H7 (cell line): ENCODE data around the gene PGLYRP4. TPM values are rescaled to one million over a fixed set of nuclear protein-coding genes. Genes with fewer than 3 reads are reported as not detected.

Experiments
- DNase-seq: peaks from one replicate; pipeline ENCODE4 v3.0.0; 2012
- H3K27me3 ChIP-seq: 2 replicates; pipeline ENCODE4 v1.6.0; 2011; ENCODE audit warnings: mild to moderate bottlenecking, low read length; ENCODE audit not compliant: control insufficient read depth, insufficient read depth
- H3K36me3 ChIP-seq: replicated peaks from 2 replicates; pipeline ENCODE4 v1.5.1; 2011; ENCODE audit warnings: low read length; ENCODE audit not compliant: control insufficient read depth, insufficient read depth
- H3K4me3 ChIP-seq: 2 replicates; pipeline ENCODE4 v1.5.1; 2011; ENCODE audit warnings: low read depth, mild to moderate bottlenecking, control low read depth, low read length, moderate library complexity; ENCODE audit not compliant: insufficient read depth
- total RNA-seq: library from RNA; depleted of rRNA; stranded (reverse); fragments of >200 nt; shearing (Covaris generic); gene quantifications from 2 replicates; pipeline ENCODE4 v1.2.3, GENCODE V29; 2014

Gene PGLYRP4
- total RNA-seq, 1 experiment from 2014 or later, result not detected

DNA sequence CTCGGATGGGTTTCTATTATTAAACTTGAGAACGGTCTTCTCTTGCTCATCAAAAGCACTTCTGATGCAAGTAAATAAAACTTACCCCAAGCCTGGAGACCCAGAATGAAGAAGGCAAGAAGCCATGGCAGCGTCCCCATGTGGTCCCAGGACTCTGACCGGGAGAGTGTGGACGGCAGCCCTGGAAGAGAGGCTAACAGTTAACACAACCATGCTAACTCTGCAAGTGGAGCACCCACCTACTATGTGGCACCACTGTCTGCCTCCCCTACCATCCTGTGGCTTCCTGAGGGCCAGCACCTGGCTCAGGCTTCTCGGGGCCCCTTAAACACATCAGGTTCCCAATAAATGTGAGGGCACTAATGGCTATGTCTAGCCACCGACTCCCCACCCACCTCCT is 38.1 kb downstream of the PGLYRP4 start:
- no peaks in the 10 kb centered on the region for H3K36me3 ChIP-seq
- H3K27me3 ChIP-seq, result no peaks in the 10 kb centered on the region
- no peak overlapping the region for H3K4me3 ChIP-seq
- no peak for DNase-seq

DNA sequence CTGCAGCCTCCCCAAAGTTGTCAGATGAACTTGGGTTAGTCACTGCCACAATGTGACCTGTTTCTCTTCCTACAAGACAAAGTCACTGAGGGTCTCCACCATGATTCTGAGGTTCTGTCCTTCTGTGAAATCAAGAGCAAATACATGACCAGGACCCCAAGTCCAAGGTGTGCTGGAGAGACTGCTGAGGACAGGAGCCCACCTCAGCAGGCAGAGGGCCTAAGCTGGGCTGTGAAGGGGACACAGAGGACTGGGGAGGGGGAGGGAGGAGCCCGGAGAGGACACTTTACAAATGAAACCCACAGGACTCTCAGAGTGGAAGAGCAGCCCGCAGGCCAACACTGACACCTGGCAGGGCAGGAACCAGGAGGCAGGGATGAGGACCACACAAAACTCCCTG is 39.2 kb downstream of the PGLYRP4 start:
- DNase-seq, result no peak
- Histone ChIP-seq H3K4me3 (no peak overlapping the region), H3K27me3 (no peaks in the 10 kb centered on the region)

DNA sequence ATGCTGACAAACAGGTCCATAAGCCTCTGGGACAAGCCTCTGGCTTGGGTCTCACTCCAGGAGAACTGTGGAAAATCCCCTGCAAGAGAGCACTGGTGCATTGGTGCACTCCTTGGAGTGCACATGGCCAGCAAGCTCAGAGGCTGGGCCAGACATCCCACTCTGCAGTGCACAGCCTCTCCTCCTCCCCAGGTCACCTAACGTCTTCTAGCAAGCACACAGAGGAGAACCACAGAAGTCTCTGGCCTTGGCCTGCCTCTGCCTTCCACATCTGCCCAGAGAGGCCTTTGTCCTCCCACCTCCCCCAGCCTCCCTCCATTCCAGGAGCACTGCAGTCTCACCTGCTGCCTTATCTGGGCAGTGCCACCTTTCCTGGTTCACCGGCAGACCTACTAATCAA is 40.1 kb downstream of the PGLYRP4 start:
- no peaks in the 10 kb centered on the region for H3K36me3 ChIP-seq
- no peak for DNase-seq
- no peak overlapping the region for H3K4me3 ChIP-seq
- H3K27me3 ChIP-seq, result no peaks in the 10 kb centered on the region

More for the DNA sequence above, 39.2 kb downstream of the PGLYRP4 start:
- H3K36me3 ChIP-seq, result no peaks in the 10 kb centered on the region

DNA sequence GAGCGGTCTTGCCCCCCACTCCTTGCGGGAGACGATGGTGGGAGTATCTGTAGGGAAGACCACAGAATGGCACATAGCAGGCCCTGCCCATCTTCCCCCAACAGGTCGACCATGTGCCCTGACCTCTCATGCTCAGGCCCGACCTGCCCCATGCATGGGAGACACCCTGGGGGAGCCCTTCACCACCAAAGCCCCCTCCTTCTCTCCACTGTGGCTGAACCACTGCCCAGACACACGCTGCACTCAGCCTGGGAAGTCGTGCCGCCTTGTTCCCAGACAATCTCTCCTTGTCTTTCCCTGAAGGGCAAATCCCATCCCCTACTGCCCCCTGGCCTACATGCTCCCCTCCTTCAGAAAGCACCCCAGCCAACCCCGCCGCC is 41.4 kb downstream of the PGLYRP4 start:
- DNase-seq, result no peak
- Histone ChIP-seq H3K27me3 (no peaks in the 10 kb centered on the region), H3K4me3 (no peak overlapping the region), H3K36me3 (no peaks in the 10 kb centered on the region)

DNA sequence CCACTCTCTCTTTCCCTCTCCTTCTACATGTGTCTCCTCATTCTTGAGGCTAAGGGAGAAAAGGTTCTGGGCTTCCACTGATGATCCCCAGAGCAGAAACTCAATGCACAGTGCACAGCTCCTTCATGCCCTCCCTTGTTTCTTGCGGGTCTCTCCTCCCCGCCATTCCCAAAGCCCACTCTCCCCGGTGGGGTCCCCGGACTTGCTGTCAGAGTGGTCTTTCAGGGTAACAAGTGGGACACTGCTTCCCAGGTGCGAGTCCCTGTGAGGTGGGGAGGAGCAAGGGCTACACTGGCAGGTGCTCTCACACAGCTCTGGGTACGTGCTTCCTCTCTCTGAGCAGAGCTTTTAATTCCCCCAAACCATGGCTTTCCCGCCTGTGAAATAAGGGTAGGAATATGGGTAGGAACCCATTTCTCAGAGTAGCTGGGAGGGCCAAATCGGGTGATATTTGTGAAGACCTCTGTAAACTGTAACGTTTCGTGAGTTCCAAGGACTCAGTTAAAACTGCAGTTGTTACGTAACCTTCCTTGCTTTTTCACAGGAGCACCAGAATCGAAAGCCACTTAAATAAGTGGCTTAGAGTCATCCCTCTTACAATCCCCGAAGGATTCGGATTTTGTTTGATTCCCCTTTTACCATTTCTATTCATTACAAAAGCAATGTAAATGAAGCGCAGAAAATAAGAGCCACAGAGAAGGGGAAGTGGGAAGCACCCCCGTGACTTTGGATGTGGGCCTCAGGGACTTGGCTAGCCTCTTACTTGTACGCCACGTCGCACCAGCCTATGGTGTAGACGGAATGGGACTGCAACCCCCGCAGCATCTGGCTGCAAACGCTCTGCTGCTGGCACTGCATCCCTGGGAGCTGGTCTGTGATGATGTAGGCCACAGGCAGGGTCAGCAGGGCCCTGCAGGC is 42.1 kb downstream of the PGLYRP4 start:
- H3K4me3 ChIP-seq, result no peak overlapping the region
- DNase-seq, result peak; percentile 27
- H3K36me3 ChIP-seq, result no peaks in the 10 kb centered on the region
- H3K27me3 ChIP-seq, result no peaks in the 10 kb centered on the region

DNA sequence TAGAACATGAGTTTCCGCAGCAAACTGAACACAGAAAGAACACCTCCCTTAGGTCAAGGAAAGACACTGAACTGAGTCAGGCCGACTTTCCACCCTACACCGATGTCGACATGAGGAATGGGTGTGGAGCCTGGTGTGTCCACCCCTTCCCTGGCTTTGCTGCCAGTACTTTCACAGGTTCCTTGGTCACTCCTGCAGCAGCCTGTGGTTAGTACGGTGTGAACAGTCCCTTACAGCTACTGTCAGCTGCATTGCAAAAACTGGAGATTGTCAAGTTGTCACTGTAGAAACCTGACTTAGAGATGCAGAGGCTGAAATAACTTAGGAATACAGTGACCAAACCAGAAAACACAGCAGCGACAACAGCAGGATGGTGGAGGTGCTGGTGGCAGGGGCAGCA is 43.0 kb downstream of the PGLYRP4 start:
- no peaks in the 10 kb centered on the region for H3K27me3 ChIP-seq
- peak; percentile 1 for DNase-seq
- no peak overlapping the region for H3K4me3 ChIP-seq
- H3K36me3 ChIP-seq, result no peaks in the 10 kb centered on the region

DNA sequence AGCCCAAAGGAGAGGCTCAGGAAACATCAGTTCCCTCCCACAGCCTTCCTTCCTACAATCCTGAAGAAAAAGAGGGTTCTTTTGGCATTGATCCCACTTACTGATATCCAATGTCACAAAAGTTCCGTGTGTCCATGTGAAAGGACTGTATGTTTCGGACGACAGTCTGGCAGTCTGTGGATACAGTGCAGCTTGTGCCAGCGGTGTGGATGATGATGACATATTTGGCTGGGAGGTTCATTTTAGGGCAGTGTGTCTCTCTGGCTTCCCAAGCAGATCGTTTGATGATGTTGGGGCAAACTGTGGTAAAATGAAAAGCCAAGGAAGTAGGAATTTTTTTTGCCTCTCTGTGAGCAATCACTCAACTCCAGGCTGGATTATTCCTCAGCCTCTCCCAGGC is 46.3 kb downstream of the PGLYRP4 start:
- no peak overlapping the region for H3K4me3 ChIP-seq
- no peaks in the 10 kb centered on the region for H3K27me3 ChIP-seq
- H3K36me3 ChIP-seq, result no peaks in the 10 kb centered on the region
- DNase-seq, result no peak

DNA sequence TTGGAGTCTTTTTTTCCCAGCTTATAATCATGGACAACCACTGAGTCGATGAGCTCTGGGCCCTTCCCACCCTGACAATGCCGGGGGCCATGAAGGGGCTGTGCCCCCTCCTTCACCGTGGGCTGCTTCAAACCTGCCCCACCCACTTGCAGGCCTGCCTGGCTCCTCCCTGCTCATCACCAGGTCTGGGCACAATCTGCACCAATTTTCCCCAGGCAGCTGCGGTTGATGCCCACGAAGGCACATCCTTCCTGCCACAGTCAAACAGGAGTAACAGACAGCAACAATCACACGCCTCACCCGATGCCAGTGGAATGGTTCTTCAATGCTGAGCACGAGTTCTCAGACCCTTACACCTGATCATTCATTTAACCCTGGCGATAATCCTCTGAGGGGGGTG is 54.8 kb downstream of the PGLYRP4 start:
- no peaks in the 10 kb centered on the region for H3K27me3 ChIP-seq
- H3K36me3 ChIP-seq, result no peaks in the 10 kb centered on the region
- H3K4me3 ChIP-seq, result no peak overlapping the region
- DNase-seq, result no peak

DNA sequence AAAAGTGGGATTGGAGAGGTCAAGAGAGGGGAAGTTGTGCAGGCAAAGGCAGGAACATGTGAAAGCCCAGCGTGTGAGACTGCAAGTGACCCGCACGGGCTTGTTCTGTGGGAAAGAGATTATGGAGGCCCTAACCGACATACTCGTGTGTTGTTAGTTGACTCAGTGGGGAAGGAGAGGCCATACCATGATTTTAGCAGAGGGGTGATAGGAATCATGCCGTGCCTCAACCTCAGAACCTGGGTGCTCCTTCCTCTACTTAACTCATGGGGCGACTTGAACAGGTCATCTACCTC is 55.2 kb downstream of the PGLYRP4 start:
- no peak overlapping the region for H3K4me3 ChIP-seq
- no peaks in the 10 kb centered on the region for H3K27me3 ChIP-seq
- no peaks in the 10 kb centered on the region for H3K36me3 ChIP-seq
- no peak for DNase-seq

DNA sequence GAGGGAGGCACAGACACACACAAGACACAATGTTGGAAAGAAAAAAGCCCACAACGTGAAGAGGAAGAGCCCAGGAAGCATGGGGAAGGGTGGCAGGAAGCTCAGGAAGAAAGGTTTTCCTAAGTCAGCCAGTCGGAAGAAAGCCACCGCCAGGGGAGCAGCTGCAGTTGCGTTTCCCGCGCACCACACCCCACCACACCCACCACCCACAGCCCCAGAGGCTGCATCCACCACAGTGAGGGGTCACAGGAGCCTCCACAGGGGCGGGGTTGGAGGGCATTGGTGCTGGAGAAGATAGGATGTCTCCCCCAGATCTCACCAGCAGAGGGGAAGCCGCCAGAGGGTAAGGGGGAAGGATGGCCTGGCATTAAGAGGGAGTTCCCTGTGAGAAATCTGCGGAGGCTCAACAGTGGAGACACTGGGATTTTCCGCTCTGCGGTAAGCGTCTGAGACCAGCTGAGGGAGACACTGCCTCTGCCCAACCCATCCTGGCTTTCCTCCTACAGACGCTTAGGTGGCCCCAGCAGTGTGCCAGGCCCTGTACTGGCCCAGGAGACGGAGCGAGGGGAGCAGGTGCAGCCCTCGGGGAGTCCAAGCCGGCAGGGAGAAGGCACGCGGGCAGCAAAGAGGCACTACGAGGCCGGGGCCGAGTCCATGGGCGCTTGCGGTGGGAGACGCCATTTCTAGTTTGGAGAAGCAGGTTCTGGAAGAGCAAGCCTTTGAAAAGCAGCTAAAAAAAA is 55.7 kb downstream of the PGLYRP4 start:
- H3K36me3 ChIP-seq, result no peaks in the 10 kb centered on the region
- H3K27me3 ChIP-seq, result no peaks in the 10 kb centered on the region
- peak; percentile 75 for DNase-seq
- no peak overlapping the region for H3K4me3 ChIP-seq

DNA sequence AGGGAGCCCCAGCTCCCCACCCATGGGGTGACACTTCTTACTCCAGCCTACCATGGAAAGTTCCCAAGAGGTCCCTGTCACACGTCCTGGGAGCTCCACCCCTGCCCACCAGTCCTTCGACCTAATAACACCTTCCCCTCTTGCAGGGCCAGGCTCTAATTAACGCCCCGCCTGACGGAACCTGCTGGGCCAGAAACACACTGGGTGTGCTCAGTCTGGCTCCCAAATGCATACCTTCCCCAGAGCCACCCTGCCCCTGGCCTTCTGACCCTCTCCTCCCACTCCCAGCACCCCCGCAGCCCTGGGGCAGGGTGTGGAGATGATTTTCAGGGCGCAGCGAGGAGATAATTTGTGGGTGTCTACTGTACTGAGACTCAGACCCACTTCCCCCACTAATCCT is 56.5 kb downstream of the PGLYRP4 start:
- no peak for DNase-seq
- H3K27me3 ChIP-seq, result no peaks in the 10 kb centered on the region
- no peak overlapping the region for H3K4me3 ChIP-seq
- H3K36me3 ChIP-seq, result no peaks in the 10 kb centered on the region

DNA sequence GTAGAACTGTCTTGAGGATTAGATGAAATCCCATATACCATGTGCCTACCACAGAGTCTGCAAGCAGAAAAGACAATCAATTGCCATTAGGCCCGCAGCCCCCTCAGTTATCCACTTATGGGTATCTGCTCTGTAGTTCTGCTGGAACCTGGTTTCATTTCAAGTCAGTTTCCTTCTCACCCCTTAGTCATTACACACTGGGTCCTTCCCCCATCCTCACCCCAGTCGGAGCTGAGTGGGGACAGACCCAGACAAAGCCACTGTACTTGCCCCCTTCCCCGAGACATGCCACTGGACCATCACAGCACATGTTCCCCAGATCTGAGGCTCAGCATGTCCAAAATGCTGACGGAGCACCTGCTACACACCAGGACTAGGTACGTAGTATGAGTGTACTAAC is 57.1 kb downstream of the PGLYRP4 start:
- DNase-seq, result no peak
- no peaks in the 10 kb centered on the region for H3K27me3 ChIP-seq
- no peak overlapping the region for H3K4me3 ChIP-seq
- H3K36me3 ChIP-seq, result no peaks in the 10 kb centered on the region

DNA sequence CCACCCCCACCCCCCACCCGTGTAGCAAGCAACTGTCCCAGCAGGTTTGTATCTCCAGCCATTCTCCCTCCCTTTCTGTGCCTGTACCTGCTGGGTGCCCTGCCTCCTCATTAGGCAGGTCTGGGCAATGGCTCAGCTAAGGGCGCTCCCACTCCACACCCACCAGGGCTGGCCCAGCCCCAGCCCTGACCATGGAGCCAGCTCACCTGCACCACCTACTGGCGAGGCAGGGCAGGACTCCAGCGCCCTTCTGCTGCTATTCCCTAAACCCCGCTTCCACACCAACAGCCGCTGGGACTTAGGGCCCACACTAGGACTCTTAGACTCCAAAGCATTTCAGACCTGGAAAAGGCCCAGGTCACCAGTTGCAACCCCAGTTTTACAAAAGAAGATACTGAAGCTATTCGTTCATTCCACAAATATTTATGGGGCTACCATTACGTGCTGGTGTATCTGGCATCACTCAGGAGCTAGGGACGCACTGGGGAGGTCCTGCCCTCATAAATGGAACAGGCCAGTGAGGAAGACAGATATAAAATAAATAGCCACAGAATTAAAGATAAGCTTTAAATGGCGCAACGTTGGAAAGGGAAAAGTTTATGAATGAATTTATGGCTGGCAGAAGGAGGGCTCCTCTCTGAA is 59.9 kb downstream of the PGLYRP4 start:
- DNase-seq, result peak; percentile 87
- H3K4me3 ChIP-seq, result no peak overlapping the region
- no peaks in the 10 kb centered on the region for H3K27me3 ChIP-seq
- H3K36me3 ChIP-seq, result no peaks in the 10 kb centered on the region
